ENCODE results near the gene APRT.
"Not testable (repeated sequence)": the region's sequence is repeated elsewhere in the genome, so short reads cannot be mapped to it uniquely, and the experiment has no call there.

Gene APRT

DNA sequence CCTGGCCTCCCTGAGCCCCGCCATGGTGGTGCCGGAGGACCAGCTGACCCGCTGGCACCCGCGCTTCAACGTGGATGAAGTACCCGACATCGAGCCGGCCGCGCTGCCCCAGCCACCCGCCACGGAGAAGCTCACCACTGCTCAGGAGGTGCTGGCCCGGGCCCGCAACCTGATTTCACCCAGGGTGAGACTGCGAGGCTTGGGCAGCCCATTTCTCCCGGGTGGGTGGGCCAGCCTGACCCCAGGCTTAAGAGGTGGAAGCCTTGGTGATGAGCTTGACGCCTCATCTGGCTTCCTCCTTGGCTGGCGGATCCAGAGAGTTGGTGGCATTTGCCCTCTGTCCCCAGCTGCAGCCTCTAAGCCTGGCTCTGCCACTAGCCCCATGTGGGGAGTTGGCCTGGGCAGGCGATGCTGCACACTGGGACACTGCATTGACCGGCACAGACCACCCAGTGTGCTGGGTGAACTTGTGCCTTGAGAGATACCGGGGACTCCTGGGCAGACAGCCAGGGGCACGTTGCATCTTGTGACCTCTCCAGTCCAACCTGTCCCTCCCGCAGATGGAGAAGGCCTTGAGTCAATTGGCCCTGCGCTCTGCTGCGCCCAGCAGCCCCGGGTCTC, 5.1 kb downstream of the APRT start:
- no peak for DNase-seq

DNA sequence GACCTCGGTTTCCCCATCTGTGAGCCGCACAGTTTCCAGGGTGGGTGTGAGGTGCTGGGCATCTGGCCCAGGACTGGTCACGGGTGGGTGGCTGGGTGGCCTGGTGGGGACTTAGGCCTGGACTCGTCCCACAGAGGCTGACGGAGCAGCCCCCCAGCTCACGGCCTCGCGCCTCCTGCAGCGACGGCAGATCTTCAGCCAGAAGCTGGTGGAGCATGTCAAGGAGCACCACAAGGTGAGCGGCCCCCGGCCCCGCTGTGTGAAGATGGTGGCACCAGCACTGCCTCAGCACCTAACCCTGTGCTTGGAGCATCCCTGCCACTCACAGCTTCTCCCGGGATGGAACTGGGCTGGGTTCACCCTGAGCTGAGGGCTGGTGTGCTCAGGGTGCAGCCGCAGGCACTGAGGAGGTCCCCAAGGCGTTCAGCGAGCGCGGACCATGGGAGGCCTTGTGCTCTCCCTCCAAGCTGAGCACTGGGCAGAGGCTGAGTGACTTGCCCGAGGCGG, 5.8 kb downstream of the APRT start:
- DNase-seq, result no peak

DNA sequence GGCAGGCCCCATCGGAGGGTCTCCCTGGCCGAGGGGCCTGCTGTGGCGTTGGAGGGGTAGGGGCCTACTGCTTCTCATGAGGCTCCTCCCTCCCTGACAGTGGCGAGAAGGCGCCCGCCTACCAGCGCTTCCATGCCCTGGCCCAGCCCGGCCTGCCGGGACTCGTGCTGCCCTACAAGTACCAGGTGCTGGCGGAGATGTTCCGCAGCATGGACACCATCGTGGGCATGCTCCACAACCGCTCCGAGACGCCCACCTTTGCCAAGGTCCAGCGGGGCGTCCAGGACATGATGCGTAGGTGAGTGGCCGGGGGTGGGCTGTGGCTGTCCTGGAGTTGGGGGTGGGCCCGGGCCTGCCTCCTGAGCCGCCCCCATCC, 6.4 kb downstream of the APRT start:
- DNase-seq, result no peak

DNA sequence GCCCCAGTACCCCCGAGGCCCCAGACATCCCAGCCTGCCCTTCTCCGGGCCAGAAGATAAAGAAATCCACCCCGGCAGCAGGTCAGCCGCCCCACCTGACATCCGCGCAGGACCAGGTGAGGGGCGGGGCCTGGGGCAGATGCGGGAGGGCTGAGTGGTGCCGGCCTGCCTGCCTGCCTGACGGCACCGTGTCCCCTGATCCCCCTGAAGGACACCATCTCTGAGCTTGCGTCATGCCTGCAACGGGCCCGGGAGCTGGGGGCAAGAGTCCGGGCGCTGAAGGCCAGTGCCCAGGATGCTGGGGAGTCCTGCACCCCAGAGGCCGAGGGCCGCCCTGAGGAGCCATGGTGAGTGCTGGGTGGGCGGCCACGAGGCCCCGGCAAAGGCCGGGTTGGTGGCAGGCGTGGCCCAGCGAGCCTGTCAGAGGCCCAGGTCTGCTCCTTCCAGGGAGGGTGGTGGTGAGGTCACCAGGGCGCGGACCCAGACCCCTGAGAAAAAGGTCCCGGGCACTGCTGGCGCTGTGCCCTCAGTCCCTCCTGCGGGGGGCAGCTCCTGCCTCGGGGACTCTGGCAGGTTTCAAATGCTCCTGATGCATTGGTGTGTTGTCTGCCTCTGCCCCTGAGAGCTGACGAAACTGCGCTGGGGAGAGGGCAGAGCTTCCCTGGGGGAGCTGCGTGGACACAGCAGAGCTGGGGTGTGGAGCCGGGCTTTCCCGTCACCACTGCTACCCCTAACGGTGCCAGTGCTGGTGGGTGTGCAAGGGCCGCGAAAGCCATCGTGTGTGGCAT, 7.0 kb downstream of the APRT start:
- DNase-seq, result no peak

DNA sequence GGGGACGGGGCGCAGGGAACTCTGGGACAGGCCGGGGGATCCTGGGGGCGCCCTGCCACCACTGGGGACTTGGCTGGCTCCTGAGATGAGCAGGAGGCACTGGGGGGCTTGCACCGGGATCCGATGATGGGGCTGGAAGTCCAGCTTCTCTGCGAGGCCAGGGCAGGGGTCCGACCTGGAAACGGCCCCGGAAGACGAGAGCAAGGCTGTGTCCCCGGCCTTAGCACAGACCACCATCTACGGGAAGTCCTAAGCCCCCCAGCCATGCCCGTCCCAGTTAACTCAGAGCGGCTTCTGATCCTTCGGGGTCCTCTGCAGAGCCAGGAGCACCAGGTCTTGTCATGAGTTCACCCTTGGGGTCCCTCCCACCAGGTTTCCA, 7.6 kb downstream of the APRT start:
- no peak for DNase-seq

DNA sequence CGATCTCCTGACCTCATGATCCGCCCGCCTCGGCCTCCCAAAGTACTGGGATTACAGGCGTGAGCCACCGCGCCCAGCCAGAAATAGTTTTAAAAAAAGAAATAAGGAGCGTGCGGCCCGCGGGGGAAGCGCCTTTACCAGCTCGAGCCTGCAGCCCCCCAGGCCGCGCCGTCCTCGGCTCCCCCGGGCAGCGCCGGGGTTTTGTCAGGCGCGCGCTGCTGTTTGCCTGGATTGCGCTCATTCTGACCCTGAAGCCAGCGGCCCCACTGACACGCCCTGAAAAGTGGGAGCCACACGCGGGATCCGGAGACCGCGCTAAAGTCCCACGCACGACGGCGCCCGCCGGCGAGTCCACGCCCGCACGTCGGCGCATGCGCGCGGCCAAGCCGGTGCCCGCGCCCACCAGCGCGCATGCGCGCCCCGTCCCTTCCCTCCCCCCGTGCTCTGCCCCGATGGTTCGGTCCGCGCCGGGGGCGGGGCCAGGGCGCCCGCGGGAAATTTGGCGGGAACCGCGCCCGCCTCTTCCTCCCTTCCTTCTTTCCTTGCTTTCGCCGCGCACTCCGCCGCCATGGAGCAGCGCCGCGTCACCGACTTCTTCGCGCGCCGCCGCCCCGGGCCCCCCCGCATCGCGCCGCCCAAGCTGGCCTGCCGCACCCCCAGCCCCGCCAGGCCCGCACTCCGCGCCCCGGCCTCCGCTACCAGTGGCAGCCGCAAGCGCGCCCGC, 8.3 kb downstream of the APRT start, which contains the start of gene CDT1:
Gene CDT1, plus strand, starts transcription at position 526 of the 724 bp plus-strand sequence. Its CDS starts 43 bp downstream, at position 569.
- DNase-seq, result peak; percentile 73 to 78

DNA sequence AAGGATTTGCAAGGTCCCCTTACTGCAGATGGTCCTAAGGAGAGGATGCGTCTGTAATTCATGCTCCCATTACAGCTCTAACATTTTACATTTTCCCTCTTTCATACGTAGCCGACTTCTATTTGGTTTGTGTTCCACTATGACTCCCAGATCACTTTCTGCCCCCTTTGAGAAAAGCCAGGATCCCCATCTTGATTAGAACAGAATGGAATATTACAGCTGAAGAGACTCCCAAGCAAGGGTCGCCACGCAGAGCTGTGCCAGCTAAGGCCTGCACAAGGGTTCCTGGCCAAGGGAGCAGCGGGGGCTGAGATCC, 11.5 kb downstream of the APRT start:
- no peak for DNase-seq

DNA sequence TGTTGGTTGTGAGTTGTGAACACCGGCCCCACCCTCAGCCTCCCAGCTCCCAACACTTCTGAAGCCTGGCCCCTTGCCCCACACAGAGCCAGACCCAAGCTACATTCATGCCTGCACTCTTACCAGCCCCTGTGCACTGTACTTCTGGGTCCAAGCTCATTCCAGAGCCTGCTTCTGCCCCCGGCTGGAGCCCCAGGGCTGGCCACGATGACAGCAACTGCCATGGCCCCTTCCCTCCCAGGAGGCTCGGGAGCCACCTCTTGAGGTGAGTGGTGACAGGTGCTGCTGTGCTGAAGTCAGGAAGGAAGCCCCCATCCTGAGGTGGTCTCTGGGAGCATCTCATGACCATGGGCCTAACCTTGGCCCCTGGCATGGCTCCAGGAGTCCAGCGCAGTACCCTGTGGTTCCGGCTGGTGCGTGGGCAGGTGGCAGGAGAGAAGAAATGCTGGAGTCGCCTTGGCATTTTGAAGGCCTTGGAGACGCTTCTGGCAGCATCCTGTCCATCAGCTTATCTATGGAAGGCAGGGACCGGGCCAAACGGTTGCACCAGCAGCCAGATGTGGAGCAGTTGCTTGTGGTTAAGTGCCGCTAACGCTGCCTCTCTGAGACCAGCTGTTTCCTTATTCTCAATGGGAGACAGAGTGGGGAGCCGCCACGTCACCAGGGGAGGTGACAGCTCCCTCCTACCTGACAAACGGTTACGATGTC, 12.0 kb downstream of the APRT start:
- no peak for DNase-seq

DNA sequence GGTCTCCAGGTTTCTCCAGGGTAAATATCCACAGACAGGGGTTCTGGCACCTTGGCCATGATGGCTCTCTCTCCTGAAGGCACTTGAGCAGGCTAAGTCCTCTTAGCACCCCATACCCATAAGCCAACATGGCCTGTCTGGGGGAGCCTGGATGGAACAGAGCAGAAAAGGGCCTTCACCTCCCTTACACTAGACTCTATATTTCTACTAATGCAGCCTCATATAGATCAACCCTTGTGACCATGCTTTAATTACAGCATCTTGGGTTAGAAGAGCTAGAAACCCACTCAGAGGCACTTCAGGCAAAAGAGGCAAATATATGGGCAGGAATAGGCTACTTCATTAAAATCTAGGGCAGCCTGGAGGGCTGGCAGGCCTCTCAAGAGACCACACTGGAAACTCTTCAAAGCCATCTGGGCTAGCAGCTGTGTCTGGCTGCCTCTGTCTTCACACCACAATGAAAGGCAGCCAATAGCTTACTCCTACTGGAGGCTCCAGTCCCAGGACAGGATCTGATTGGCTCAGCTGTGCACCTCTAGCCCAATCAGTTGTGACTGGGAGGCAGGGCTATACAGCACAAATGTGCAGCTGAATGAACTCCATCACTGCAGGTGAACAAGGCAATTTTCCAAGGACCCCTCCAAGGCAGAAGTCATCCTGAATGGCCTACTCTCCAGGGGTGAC, 12.8 kb downstream of the APRT start:
- no peak for DNase-seq

DNA sequence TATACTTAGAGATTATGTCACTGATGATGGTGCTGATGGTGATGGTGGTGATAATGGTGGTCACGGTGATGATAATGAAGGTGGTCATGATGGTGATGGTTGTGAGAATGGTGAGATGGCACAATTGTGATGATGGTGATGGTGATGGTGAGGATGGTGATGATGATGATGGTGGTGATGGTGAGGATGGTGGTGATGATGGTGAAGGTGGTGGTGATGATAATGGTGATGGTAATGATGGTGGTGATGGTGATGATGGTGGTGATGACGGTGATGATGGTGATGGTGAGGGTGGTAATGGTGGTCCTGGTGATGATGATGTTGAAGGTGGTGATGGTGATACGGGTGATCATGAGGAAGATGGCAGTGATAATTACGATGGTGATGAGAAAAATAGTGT, 13.7 kb downstream of the APRT start:
- DNase-seq, result no peak

DNA sequence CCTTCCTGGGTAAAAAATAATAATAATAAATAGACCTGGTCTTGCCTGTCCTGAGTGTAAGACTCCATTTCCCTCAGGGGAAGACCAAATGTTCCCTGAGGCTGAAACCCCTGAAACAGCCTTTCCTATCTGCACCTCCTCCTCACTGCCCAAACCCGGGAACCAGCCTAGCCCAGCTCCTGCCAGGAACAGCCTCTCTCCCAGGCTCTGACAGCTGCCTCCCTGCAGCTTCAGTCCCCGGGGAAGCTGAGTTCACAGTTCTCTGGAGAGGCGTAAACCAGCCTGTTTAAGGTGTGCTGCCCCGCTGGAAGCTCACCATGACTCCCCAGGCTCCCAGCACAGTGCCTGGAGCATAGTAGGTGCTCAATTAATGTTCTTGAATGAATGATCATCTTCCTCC, 15.4 kb downstream of the APRT start:
- no peak for DNase-seq

DNA sequence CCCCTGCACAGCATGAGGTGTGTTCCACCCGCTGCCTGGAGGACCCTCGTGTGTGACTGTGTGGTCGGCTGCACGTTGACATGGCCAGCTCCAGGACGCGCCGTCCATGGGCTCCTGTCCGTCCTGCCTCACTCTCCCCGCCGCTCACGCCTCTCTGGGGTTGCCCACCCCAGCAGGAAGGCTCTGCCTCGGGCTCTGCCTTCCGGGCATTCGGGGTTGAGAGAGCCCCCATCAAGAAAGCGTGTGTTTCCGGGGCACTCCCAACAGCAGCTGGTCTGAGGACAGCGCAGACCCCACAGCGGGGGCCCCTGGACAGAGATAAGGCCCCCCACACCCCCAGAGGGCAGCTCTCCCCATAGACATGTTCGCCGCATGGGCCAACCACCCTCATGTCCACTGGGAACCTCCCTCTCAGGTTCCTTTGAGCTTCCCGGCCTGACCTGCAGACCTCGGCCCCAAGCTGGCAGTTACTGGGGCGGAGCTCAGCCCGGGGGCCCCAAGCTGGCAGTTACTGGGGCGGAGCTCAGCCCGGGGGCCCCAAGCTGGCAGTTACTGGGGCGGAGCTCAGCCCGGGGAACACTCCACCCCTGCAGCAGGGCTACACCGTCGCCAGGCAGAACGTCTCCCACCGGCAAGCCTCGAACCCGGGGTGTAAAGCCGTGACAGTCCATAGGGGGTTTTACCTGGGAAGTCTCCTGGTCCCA, 18.3 kb downstream of the APRT start:
- no peak for DNase-seq

DNA sequence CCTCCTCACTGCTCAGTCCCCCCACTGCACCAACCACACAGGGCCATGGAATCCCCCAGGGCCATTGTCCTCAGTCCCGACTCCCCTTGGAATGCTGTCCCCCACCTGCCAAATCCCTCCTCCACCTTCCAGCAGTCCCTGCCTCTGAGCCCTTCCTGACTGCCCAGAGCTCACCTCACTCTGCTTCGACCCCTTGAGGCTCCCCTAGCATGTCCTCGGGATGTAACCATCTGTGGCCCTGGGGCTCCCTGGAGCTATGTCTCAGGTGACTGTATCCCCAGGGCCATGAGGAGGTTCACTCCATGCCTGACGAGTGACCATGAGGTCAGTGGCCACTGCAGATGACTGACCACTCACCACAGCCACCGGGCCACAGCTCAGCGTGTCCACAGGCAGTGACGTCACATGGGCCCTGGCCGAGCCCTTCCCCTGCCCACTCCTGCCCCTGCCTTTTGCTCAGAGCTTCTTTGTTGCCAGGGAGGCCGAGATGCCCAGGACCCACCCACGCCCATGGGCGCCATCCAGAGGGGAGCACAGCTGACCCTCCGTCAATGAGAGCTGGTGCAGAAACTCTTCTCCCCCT, 19.0 kb downstream of the APRT start:
- no peak for DNase-seq

DNA sequence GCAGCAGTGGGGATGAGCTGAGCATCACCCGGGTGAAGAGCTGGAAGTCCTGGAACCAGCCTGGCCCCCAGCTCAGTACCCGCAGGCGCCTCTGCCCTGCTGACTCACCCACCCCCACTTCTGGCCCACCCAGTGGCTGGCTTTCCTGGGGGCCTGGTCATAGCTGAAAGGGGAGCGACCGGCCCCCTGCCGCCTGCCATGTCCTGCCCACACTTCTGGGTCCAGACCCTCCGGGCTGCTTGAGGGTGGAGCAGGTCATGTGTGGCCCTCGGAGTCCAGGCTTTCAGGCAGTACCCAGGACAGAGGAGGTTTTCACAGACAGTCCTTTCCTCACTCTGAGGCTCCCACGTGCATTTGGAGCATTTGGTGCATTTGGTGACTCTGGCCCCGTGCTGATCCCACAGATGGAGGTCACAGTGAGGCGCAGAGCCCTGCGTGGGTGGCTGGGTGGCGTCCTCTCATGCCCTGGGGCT, 19.6 kb downstream of the APRT start:
- no peak for DNase-seq

DNA sequence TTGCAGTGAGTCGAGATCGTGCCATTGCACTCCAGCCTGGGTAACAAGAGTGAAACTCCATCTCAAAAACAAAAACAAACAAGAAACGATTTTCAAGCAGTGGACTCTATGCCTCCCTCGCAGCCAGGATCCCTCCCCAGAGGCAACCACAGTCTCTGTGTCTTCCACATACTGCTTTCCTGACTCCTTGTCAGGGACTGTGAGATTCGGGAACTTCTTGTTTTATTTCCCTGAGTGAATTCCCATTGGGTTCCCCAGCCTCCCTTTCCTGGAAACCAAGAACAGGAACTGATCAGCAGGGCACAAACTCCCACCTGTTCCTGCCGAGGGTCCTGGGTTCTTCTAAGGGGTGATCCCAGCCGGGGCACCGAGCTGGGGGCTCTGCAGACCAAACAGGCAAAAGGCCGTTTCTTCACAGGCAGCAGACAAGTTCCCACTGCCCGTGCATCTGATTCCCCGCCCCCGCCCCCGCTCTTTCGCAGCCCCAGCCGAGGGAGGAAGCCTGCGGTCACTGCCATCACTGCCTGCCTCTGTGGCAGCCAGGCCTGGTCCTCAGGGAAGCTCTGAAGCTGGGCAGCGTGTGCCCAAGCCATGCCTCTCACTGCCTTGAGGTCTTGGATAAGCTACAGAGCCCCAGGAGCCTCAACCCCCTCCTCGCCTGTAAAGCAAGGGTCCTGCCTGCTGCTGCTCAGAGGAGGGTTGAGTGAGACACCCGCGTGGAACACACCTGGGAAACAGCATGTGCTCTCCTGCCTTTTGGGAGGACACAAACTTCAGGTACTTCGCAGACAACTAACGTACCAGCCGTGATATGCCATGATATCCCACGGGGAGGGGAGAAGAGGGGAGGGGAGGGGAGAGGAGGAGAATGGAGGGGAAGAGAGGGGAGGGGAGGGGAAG, 21.2 kb downstream of the APRT start:
- DNase-seq, result peak; percentile 47 to 55

DNA sequence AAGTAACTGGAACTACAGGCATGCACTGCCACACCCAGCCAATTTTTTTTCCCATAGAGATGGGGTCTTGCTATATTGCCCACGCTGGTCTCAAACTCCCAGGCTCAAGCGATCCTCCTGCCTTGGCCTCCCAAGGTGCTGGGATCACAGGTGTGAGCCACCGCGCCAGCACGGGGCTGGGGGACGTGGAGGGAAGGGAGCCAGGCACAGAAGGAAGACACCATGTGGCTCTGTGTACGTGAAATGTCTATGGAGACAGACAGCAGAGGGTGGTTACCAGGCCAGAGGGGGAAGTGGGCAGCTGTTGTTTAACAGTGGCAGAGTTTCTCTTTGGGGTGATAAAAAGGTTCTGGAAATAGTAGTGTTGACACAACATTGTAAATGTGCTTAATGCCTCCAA, 22.1 kb downstream of the APRT start:
- DNase-seq, result no peak

DNA sequence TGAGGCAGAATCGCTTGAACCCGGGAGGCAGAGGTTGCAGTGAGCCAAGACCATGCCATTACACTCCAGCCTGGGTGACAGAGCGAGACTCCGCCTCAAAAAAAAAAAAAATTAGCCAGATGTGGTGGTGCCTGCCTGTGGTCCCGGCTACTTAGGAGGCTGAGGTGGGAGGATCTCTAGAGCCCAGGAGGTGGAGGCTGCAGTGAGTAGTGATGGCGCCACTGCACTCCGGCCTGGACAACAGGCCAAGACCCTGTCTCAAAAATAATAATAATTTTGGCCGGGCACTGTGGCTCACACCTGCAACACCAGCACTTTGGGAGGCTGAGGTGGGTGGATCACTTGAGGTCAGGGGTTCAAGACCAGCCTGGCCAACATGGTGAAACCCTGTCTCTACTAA, 23.0 kb downstream of the APRT start:
- DNase-seq, result not testable (repeated sequence)

DNA sequence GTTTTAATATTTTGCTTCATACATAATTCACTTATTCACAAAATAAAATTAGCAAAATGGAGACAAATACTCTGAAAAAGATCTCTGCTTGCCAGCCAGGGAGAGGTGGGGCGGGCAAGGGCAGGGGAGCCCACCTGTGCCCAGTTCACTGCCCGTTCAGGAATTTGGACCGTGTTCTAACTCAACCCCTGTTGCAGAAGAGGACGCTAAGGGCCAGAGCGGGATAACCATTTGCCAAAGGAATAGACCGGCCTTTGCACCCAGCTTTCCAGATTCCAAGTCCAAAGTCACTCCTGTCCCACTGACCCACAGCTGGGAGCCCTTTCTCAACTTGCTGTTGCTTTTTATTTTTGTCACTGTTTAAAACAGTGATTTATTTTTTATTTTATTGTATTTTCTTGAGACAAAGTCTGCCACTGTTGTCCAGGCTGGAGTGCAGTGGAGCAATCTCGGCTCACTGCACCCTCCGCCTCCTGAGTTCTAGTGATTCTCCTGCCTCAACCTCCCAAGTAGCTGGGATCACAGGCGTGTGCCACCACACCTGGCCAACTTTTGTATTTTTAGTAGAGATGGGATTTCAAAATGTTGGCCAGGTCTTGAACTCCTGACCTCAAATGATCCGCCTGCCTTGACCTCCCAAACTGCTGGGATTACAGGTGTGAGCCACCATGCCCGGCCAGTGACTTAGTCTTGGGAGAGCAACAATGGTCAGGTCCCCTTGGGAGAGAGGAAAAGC, 24.0 kb downstream of the APRT start:
- DNase-seq, result no peak

DNA sequence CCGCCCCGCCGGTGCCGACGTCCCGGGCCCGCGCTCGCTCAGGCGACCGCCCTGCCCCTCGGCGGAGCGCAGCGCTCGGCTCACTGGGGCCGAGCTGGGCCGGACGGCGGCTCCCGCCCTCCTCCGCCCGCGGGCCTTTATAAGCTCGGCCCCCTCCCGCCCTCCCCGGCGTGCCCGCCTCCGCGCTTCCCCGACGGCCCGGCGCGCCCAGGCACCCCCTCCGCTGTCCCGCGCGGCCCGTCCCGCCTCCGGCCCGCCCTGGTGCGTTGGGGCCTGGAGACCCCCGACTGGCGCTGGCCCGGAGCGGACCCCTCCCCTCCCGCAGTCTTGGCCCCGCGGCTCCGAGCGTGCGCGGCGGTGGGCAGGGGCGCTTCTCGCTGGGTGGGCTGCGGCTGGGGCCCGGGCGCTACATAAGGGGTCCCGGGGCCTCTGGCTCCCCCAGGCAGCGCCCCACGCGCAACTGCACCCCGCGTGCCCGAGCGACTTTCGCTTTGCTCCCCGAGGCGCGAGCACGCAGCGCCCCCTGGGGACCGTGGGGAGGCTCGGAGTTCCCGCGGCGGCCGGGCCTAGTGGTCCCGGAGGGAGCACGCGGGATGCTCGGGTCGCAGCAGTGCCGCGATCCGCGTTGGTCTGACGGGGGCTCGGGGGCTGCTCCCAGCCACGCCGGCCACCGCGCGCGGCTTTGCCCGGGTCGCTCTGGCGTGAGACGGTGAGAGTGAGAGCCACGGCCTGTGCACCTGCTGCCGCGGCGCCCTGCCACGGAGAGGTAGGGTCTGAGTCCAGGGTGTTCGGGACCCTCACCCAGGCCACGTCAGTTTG, 26.4 kb downstream of the APRT start, which contains the start of gene PIEZO1:
Gene PIEZO1, minus strand, starts transcription at position 115 of the 819 bp plus-strand sequence. CDS start 256 bp downstream, outside the sequence.
- DNase-seq, result peak; percentile 86 to 87

All from activated CD4-positive, alpha-beta T cell treated with anti-CD3 and anti-CD28 coated beads, Interleukin-2, amount 50 U/mL, for 4 hours (primary cell).